Stimulated activated CD4-positive, alpha-beta T cell treated with anti-CD3 and anti-CD28 coated beads, Interleukin-4, amount 100 ng/mL, for 4 hours (primary cell): ENCODE data around the gene MPO.

Experiments
- DNase-seq, 2 experiments: peaks; one replicate each; pipeline ENCODE4 v3.0.0-alpha.2; 2020

Gene MPO

GRCh38 chr17:58229384-58229783 is 51.4 kb downstream of the MPO start:
- DNase-seq, result no peak

- no peak for DNase-seq
Measured at GRCh38 chr17:58228679-58229078, 52.1 kb downstream of the MPO start.

GRCh38 chr17:58227733-58228132 is 53.0 kb downstream of the MPO start:
- no peak for DNase-seq

GRCh38 chr17:58224315-58224714 is 56.4 kb downstream of the MPO start:
- no peak for DNase-seq
